SK-N-SH (cell line): ENCODE measurements around the gene ZNF516. TPM values are rescaled to one million over a fixed set of nuclear protein-coding genes. Genes with fewer than 3 reads are reported as not detected.

ENCODE experiments used
- CTCF ChIA-PET: fragments of 300-600, 350-600 bp; formaldehyde crosslinking; extraction: SDS; loops from one replicate; lab custom pipeline; 2021; lab: Yijun Ruan, JAX
- POLR2A ChIA-PET: fragments of 350-600 bp; sonication (Branson Sonifier 250); formaldehyde crosslinking; extraction: SDS; loops from one replicate; lab custom pipeline; 2020; ENCODE audit warnings: antibody characterized with exemption, inconsistent platforms; lab: Yijun Ruan, JAX
- DNase-seq: peaks from one replicate; pipeline ENCODE4 v3.0.0; 2012
- H2AFZ ChIP-seq: fragments of 200-600 bp; sonication (generic); 2 replicates; pipeline ENCODE4 v1.8.1; 2016; ENCODE audit warnings: antibody characterized with exemption, mild to moderate bottlenecking, low read depth
- H3F3A ChIP-seq: fragments of 200-600 bp; sonication (generic); replicated peaks from 2 replicates; pipeline ENCODE3; 2016; ENCODE audit warnings: antibody characterized with exemption, mild to moderate bottlenecking; ENCODE audit not compliant: insufficient read depth
- H3K27ac ChIP-seq, 2 experiments: fragments of 200-500 bp in 1 of 2; fragments of 200-600 bp in 1 of 2; sonication (Bioruptor generic) in 1 of 2; sonication (generic), shearing (Covaris generic) in 1 of 2; 2 replicates each; pipeline versions ENCODE4 v1.5.1 to v1.6.1; 2014 to 2016; ENCODE audit warnings: low read depth in 2 of 2, inconsistent platforms in 1 of 2, low read length in 1 of 2, mild to moderate bottlenecking in 1 of 2, mixed read lengths in 1 of 2
- H3K27me3 ChIP-seq: fragments of 200-600 bp; sonication (generic), shearing (Covaris generic); 2 replicates; pipeline ENCODE4 v1.6.1; 2016; ENCODE audit warnings: mixed run types; ENCODE audit not compliant: insufficient read depth
- H3K36me3 ChIP-seq, 2 experiments: fragments of 200-500 bp in 1 of 2; fragments of 200-600 bp in 1 of 2; sonication (Bioruptor generic) in 1 of 2; sonication (generic) in 1 of 2; replicated peaks in 1 of 2; 2 replicates each; pipeline versions ENCODE3 to v1.5.1; 2014 to 2016; ENCODE audit warnings: low read length in 1 of 2, mild to moderate bottlenecking in 1 of 2; ENCODE audit not compliant: insufficient read depth in 2 of 2, control insufficient read depth in 1 of 2
- H3K4me1 ChIP-seq, 2 experiments: fragments of 200-500 bp in 1 of 2; fragments of 200-600 bp in 1 of 2; sonication (Bioruptor generic) in 1 of 2; sonication (generic), shearing (Covaris generic) in 1 of 2; 2 replicates each; pipeline versions ENCODE4 v1.5.1 to v1.6.1; 2014 to 2016; ENCODE audit warnings: low read depth in 1 of 2, low read length in 1 of 2, mixed run types in 1 of 2; ENCODE audit not compliant: insufficient read depth in 2 of 2, control insufficient read depth in 1 of 2
- H3K4me2 ChIP-seq: fragments of 200-600 bp; sonication (generic), shearing (Covaris generic); 2 replicates; pipeline ENCODE4 v1.6.1; 2017; ENCODE audit warnings: mixed run types
- H3K4me3 ChIP-seq, 2 experiments: fragments of 200-500 bp in 1 of 2; fragments of 200-600 bp in 1 of 2; sonication (Bioruptor generic) in 1 of 2; sonication (generic), shearing (Covaris generic) in 1 of 2; 2 replicates each; pipeline versions ENCODE4 v1.5.1 to v1.8.1; 2014 to 2016; ENCODE audit warnings: low read depth in 2 of 2, inconsistent platforms in 1 of 2, low read length in 1 of 2, mild to moderate bottlenecking in 1 of 2, mixed read lengths in 1 of 2, moderate library complexity in 1 of 2
- H3K79me2 ChIP-seq: fragments of 200-600 bp; sonication (generic); 2 replicates; pipeline ENCODE4 v1.8.1; 2017; ENCODE audit warnings: mild to moderate bottlenecking; ENCODE audit not compliant: insufficient read depth
- H3K9ac ChIP-seq: fragments of 200-600 bp; sonication (generic); 2 replicates; pipeline ENCODE4 v1.6.1; 2017; ENCODE audit warnings: mixed run types
- H3K9me2 ChIP-seq: fragments of 200-600 bp; sonication (generic); 2 replicates; pipeline ENCODE4 v1.6.1; 2017; ENCODE audit warnings: mixed run types
- H3K9me3 ChIP-seq: fragments of 200-600 bp; sonication (generic); 2 replicates; pipeline ENCODE4 v1.6.1; 2017; ENCODE audit warnings: mixed run types, mild to moderate bottlenecking, moderate library complexity
- H4K20me1 ChIP-seq: fragments of 200-600 bp; sonication (generic); 2 replicates; pipeline ENCODE4 v1.6.1; 2017; ENCODE audit warnings: mild to moderate bottlenecking, mixed run types; ENCODE audit not compliant: insufficient read depth
- CHD2 ChIP-seq: fragments of 150-350 bp; IDR thresholded peaks from 2 replicates; pipeline ENCODE4 v1.6.1; 2018; ENCODE audit warnings: low read length; ENCODE audit not compliant: partially characterized antibody
- ELF1 ChIP-seq: IDR thresholded peaks from 2 replicates; pipeline ENCODE4 v1.4.0; 2012
- EZH2phosphoT487 ChIP-seq: fragments of 200-600 bp; sonication (generic); IDR thresholded peaks from 2 replicates; pipeline ENCODE4 v1.6.1; 2017; ENCODE audit warnings: low read depth, mixed run types, mild to moderate bottlenecking, antibody characterized with exemption, moderate library complexity, borderline replicate concordance
- FOXM1 ChIP-seq: IDR thresholded peaks from 2 replicates; pipeline ENCODE4 v1.4.0; 2012; ENCODE audit warnings: low read depth, mild to moderate bottlenecking
- GABPA ChIP-seq: IDR thresholded peaks from 2 replicates; pipeline ENCODE4 v1.4.0; 2012; ENCODE audit warnings: low read depth, mild to moderate bottlenecking
- GATA2 ChIP-seq: sonication (generic); formaldehyde crosslinking; IDR thresholded peaks from 2 replicates; pipeline ENCODE4 v1.5.0; 2020; ENCODE audit warnings: mild to moderate bottlenecking, missing genetic modification reagents
- MAX ChIP-seq: IDR thresholded peaks from 2 replicates; pipeline ENCODE4 v1.4.0; 2012; ENCODE audit warnings: low read depth
- MXI1 ChIP-seq: IDR thresholded peaks from 2 replicates; pipeline ENCODE4 v1.6.1; 2012; ENCODE audit warnings: mild to moderate bottlenecking, low read depth, low read length, improper control_type of control experiment
- POLR2AphosphoS5 ChIP-seq: IDR thresholded peaks from 2 replicates; pipeline ENCODE4 v1.6.1; 2012; ENCODE audit warnings: low read depth, low read length
- RCOR1 ChIP-seq: fragments of 150-350 bp; IDR thresholded peaks from 2 replicates; pipeline ENCODE4 v1.6.1; 2017; ENCODE audit warnings: antibody characterized with exemption, low read length
- RFX5 ChIP-seq: IDR thresholded peaks from 2 replicates; pipeline ENCODE4 v1.6.1; 2012; ENCODE audit warnings: mild to moderate bottlenecking, improper control_type of control experiment, low read length
- SIN3A ChIP-seq: IDR thresholded peaks from 2 replicates; pipeline ENCODE4 v1.6.1; 2012; ENCODE audit warnings: low read depth, mild to moderate bottlenecking, low read length, moderate library complexity, borderline replicate concordance
- SMC3 ChIP-seq: IDR thresholded peaks from 2 replicates; pipeline ENCODE4 v1.6.1; 2012; ENCODE audit warnings: low read depth, low read length, improper control_type of control experiment
- TAF1 ChIP-seq: IDR thresholded peaks from 2 replicates; pipeline ENCODE4 v1.6.1; 2012; ENCODE audit warnings: low read depth, mild to moderate bottlenecking, low read length, moderate library complexity, borderline replicate concordance
- YY1 ChIP-seq: IDR thresholded peaks from 2 replicates; pipeline ENCODE4 v1.4.0; 2012; ENCODE audit warnings: low read depth, mild to moderate bottlenecking
- ZBTB33 ChIP-seq: IDR thresholded peaks from 2 replicates; pipeline ENCODE4 v1.4.0; 2012; ENCODE audit warnings: low read depth, borderline replicate concordance
- WGBS: methylation state at CpG from one replicate; pipeline ENCODE4 v1.1.6; 2017; ENCODE audit warnings: low lambda C conversion rate; 5-methylcytosine and 5-hydroxymethylcytosine counted together
- polyA plus RNA-seq, 3 experiments: library from polyadenylated mRNA; depleted of rRNA; stranded (reverse); fragments of >200 nt; gene quantifications; 2 replicates each; pipeline ENCODE4 v1.2.3, GENCODE V29; 2012
- TF ChIP-seq, protein P1 (sequence below): IDR thresholded peaks from 2 replicates; pipeline ENCODE4; 2012
- TF ChIP-seq, protein P2 (sequence below): fragments of 150-350 bp; IDR thresholded peaks from 2 replicates; pipeline ENCODE4 v1.6.1; 2017; ENCODE audit warnings: antibody characterized with exemption, low read length, low read depth, borderline replicate concordance
- TF ChIP-seq, protein P3 (sequence below): fragments of 200-600 bp; sonication (generic); IDR thresholded peaks from 2 replicates; pipeline ENCODE4 v1.6.1; 2017; ENCODE audit warnings: antibody characterized with exemption, mild to moderate bottlenecking, moderate library complexity

ZNF516 gene
- polyA plus RNA-seq, 1 of the 3 experiments (the other 2 are of a cell fraction), result 4.4 TPM

DNA sequence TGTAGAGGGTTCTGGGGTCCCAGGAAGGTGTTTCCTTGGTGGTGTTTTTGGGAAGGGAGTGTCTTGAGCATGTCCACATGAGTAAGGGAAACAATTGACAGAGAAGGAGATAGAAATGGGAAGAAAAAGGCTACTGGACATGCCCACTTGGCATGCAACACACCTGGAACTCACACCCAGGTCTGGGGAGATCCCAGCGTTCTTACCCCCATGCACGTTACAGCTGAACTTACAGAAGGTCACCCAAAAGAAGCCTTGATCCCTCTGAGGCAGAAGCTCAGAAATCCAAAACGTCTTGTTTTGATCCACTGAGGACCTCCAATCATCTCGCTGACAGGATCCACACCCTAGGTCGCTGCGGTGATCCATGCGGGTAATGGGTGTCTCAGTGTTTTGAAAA is 142.0 kb downstream of the ZNF516 start:
- ChIA-PET CTCF (interaction anchor here (0.6 to 1.4 kb wide), 2 partner anchors 875 to 1379 kb away, joined by 3 to 5 read pairs; no protein-coding TSS in a partner anchor), POLR2A (no interaction called here)
- Histone ChIP-seq H3K27ac (no peak overlapping the region), H3K4me3 (no peak overlapping the region), H3K9ac (no peak overlapping the region), H2AFZ (no peak overlapping the region), H3K9me3 (no peaks in the 10 kb centered on the region), H3K27me3 (no peaks in the 10 kb centered on the region), H3K36me3 (peaks cover 0 to 2% of the 10 kb centered on the region in 2 experiments), H3K9me2 (no peaks in the 10 kb centered on the region), H4K20me1 (no peaks in the 10 kb centered on the region), H3F3A (no peaks in the 10 kb centered on the region), H3K4me1 (peaks cover 7 to 12% of the 10 kb centered on the region in 2 experiments; a peak in 3 of 4 replicates), H3K4me2 (no peak overlapping the region), H3K79me2 (no peaks in the 10 kb centered on the region)
- DNase-seq, result no peak
- 68% methylated on average over 7 of the region's 7 CpGs for WGBS
- TF ChIP-seq RCOR1, result no peak
- no peak for TF ChIP-seq YY1
- TF ChIP-seq ZBTB33, result no peak
- no peak for TF ChIP-seq FOXM1
- TF ChIP-seq GATA2, result no peak
- TF ChIP-seq, all 33 proteins: peak for 0

DNA sequence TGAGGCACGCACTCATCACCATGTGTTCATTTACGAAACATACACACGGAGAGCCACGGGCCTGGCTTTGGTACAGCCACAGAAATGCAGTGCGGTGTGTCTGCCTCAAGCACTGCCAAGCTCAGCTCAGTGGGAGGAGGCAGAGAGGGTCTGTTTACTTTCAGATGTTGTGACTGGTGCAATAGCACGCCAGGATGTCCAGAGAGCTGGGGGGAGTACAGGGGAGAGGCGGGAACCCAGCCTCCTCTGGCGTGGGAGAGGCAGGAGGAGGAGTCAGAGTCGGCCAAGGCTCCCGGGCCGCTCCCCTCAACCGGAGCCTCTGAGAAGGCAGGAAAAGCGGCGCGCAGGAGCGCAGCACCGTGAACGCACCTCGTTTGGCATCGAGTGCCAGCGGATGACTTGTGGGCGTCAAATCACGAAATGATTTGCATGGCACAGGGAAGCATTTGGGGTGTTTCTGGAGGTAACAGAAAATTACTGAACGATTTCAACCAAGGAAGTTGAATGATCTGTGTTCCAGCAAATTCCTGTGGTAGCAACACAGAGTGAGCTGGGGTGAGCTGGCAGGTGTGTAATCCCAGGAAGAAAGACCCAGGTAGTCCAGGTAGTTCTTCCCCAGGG is 143.0 kb downstream of the ZNF516 start:
- DNase-seq, result peak; percentile 92
- H4K20me1 ChIP-seq, result no peaks in the 10 kb centered on the region
- ChIA-PET POLR2A (interaction anchor here (0.6 kb wide), 1 partner anchor 11 kb away, joined by 3 read pairs; no protein-coding TSS in a partner anchor), CTCF (interaction anchor here (1.1 to 1.4 kb wide), 2 partner anchors 357 to 874 kb away, joined by 4 to 5 read pairs; no protein-coding TSS in a partner anchor)
- H3K27ac ChIP-seq, result no peak overlapping the region; a peak in 1 of 4 replicates
- 0 out of 2 replicates have a peak overlapping the region, but pooled peaks have one; percentile 46 for H2AFZ ChIP-seq
- H3K9ac ChIP-seq, result no peak overlapping the region
- WGBS, result 6% methylated on average over 18 of the region's 24 CpGs
- no peaks in the 10 kb centered on the region for H3F3A ChIP-seq
- H3K4me2 ChIP-seq, result peak overlapping the region; percentile 69
- peaks cover 7 to 12% of the 10 kb centered on the region in 2 experiments; a peak in 3 of 4 replicates for H3K4me1 ChIP-seq
- no peaks in the 10 kb centered on the region for H3K79me2 ChIP-seq
- H3K9me3 ChIP-seq, result no peaks in the 10 kb centered on the region
- H3K4me3 ChIP-seq, result peak overlapping the region; percentile 35 to 47
- peaks cover 0 to 2% of the 10 kb centered on the region in 2 experiments for H3K36me3 ChIP-seq
- H3K9me2 ChIP-seq, result no peaks in the 10 kb centered on the region
- H3K27me3 ChIP-seq, result no peaks in the 10 kb centered on the region
- no peak for TF ChIP-seq RCOR1
- 0 out of 2 replicates have a peak, but pooled peaks have one; percentile 37 for TF ChIP-seq MAX
- no peak for TF ChIP-seq GABPA
- no peak for TF ChIP-seq ELF1
- TF ChIP-seq POLR2AphosphoS5, result no peak
- TF ChIP-seq SMC3, result no peak
- TF ChIP-seq EZH2phosphoT487, result no peak
- TF ChIP-seq TAF1, result no peak
- TF ChIP-seq RFX5, result no peak
- no peak for TF ChIP-seq CHD2
- peak; percentile 65; the same call in 1 of the 2 replicates for TF ChIP-seq MXI1
- no peak for TF ChIP-seq SIN3A
- TF ChIP-seq, protein P1, sequence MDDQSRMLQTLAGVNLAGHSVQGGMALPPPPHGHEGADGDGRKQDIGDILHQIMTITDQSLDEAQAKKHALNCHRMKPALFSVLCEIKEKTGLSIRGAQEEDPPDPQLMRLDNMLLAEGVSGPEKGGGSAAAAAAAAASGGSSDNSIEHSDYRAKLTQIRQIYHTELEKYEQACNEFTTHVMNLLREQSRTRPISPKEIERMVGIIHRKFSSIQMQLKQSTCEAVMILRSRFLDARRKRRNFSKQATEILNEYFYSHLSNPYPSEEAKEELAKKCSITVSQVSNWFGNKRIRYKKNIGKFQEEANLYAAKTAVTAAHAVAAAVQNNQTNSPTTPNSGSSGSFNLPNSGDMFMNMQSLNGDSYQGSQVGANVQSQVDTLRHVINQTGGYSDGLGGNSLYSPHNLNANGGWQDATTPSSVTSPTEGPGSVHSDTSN, result no peak
- TF ChIP-seq, protein P2, sequence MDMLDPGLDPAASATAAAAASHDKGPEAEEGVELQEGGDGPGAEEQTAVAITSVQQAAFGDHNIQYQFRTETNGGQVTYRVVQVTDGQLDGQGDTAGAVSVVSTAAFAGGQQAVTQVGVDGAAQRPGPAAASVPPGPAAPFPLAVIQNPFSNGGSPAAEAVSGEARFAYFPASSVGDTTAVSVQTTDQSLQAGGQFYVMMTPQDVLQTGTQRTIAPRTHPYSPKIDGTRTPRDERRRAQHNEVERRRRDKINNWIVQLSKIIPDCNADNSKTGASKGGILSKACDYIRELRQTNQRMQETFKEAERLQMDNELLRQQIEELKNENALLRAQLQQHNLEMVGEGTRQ, result no peak
- TF ChIP-seq, protein P3, sequence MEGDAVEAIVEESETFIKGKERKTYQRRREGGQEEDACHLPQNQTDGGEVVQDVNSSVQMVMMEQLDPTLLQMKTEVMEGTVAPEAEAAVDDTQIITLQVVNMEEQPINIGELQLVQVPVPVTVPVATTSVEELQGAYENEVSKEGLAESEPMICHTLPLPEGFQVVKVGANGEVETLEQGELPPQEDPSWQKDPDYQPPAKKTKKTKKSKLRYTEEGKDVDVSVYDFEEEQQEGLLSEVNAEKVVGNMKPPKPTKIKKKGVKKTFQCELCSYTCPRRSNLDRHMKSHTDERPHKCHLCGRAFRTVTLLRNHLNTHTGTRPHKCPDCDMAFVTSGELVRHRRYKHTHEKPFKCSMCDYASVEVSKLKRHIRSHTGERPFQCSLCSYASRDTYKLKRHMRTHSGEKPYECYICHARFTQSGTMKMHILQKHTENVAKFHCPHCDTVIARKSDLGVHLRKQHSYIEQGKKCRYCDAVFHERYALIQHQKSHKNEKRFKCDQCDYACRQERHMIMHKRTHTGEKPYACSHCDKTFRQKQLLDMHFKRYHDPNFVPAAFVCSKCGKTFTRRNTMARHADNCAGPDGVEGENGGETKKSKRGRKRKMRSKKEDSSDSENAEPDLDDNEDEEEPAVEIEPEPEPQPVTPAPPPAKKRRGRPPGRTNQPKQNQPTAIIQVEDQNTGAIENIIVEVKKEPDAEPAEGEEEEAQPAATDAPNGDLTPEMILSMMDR, result no peak
